ENCODE measurements around the gene TMSB15B. TPM values are rescaled to one million over a fixed set of nuclear protein-coding genes. Genes with fewer than 3 reads are reported as not detected.
"Not testable (repeated sequence)": the region's sequence is repeated elsewhere in the genome, so short reads cannot be mapped to it uniquely, and the experiment has no call there.

TMSB15B gene
- 1 to 10 TPM; 4.1 to 7.3 TPM for total RNA-seq

DNA sequence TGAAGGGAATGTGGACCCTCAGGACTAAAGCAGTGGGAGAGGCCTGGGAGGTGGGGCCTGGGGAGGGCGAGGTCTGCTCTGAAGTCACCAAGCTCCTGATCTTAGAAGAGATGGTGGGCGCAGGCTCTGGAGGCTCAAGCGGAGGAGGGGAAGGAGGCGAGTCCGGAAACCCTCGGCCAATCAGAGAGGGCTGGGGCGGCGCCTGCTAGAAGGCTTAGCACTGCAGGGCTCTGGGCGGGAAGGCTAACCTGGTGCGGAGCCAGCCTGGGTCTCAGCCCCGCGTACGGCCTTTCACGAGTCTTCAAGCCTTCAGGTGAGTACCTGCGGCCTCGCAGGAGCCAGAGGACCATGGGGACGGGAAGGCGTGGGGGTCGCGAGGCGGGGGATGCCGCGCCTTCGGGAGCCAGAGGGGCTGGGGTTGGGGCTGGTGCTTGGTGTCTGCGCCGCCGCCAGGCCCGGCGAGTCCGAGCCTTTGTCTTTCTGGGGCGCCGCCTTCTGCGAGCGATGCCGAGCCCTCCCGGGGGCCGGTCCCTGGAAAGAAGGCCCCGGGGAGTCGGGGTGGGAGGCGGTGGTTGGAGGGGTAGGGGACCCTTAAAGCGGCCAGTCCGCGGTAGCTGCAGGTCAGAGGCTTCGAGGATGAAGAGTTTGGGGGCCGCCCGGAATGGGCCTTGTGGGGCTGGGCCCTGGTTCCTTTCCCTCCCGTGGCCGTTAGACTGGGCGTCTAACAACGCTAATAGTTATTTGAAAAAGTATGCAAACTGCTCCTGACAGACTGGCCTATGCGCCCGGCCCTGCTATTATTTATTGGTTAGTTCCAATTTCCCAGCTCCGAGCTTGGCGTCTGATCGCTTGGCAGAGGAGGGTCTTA, at the start of gene TMSB15B:
Gene TMSB15B, plus strand, starts transcription at position 217 of the 868 bp plus-strand sequence.
- H3K27ac Mint-ChIP-seq; POLR2A ChIA-PET; H3K9me3 Mint-ChIP-seq (ENCODE audit: low read depth); H3K4me3 Mint-ChIP-seq; CTCF ChIA-PET; DNase-seq; H3K4me1 Mint-ChIP-seq; H3K27me3 Mint-ChIP-seq; intact Hi-C loops (cut with DNase I, micrococcal nuclease); H3K36me3 Mint-ChIP-seq (ENCODE audit: low read depth): not testable (repeated sequence)
- ATAC-seq, result peak; percentile 99

GRCh38 chrX:103913356-103914020, 48.9 kb upstream of the TMSB15B start:
- CTCF ChIA-PET, result interaction anchor here (1.1 to 1.5 kb wide), 2 partner anchors 19 to 28 kb away, joined by 3 read pairs; no protein-coding TSS in a partner anchor
- no peak for DNase-seq
- H3K4me3 Mint-ChIP-seq, result no peak overlapping the region

DNA sequence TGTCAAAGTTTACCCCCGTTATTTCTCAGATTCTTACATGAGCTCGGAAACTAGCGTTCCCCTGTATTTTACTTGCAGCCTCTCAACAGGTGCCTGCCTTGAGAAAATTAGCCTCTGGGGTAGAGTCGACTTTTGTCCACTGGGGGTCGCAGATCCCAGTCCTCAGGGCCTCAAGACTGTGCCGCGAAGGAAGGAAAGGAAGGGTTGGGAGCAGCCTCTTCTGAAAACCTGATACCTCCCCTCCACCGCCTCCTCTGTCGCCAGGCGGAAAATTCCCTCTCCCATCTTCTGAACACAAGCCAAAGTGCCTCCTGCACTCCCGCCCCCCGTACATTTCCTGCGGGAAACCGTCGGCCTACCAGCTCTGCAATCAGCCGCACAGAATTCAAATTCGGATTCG, 44.4 kb upstream of the TMSB15B start:
- POLR2A ChIA-PET, result interaction anchor here (0.7 kb wide), 1 partner anchor 73 kb away, joined by 3 read pairs; no protein-coding TSS in a partner anchor
- ATAC-seq, result peak; percentile 48

More at GRCh38 chrX:103913356-103914020, 48.9 kb upstream of the TMSB15B start:
- Mint-ChIP-seq H3K9me3 (ENCODE audit: low read depth) (no peaks in the 10 kb centered on the region), H3K36me3 (ENCODE audit: low read depth) (peaks cover 14% of the 10 kb centered on the region), H3K27ac (no peak overlapping the region), H3K4me1 (peaks cover 5% of the 10 kb centered on the region), H3K27me3 (no peaks in the 10 kb centered on the region)
- no peak for ATAC-seq
- POLR2A ChIA-PET, result no interaction called here
- intact Hi-C loops (cut with DNase I, micrococcal nuclease), result no loop called here

DNA sequence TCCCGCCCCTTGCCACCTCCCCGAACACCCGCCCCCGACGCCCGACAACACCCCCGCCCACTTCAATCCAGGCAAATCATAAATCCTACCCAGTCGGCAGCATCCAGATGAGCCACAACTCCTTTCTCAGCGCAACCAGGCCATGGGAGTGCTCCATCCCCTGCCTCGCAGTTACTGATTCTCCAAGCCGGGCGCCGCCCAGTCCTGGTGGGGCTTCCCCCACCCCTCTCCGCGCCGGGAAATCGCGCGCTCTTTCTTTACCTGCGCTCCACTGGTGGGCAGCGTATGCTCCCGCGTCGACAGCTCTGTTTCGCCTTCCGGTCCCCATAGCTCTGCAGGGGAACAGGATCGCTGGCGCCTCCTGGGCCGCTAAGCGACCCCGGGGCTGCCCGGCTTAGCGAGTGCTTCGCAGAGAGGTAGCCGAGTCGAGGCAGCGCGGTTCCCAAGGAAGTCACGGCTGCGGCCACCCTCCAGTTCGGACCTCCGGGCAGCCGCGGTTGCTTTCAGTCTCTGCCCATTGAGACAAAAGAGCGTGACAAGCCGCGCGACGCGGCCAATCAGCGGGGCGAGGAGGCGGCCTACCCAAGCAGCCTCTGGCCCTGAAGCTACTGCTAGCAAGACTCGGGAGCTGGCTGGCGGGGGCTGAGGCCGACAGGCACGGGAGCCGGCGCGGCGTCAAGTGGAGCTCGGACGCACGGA, 43.7 kb upstream of the TMSB15B start:
- H3K4me1 Mint-ChIP-seq, result peaks cover 15% of the 10 kb centered on the region
- peak overlapping the region; percentile 94 for H3K27ac Mint-ChIP-seq
- ATAC-seq (peak; percentile 89), DNase-seq (peak; percentile 82)
- H3K4me3 Mint-ChIP-seq, result peak overlapping the region; percentile 90
- peaks cover 16% of the 10 kb centered on the region for H3K36me3 Mint-ChIP-seq (ENCODE audit: low read depth)
- ChIA-PET CTCF (interaction anchor here (0.6 to 3.0 kb wide), 14 partner anchors 11 to 238 kb away, joined by 3 to 14 read pairs (median 4); partner anchors contain the start of genes RAB9B and SLC25A53), POLR2A (interaction anchor here (1.1 kb wide), 1 partner anchor 59 kb away, joined by 5 read pairs; no protein-coding TSS in a partner anchor)
- intact Hi-C loops (cut with DNase I, micrococcal nuclease), result loop anchor here (1.0 to 5.0 kb wide), 6 partner anchors 22 to 608 kb away; partner anchors contain the start of genes MORF4L2 (in 2 of the 2), BEX2 (in 1 of the 2) and SLC25A53 (in 1 of the 2)
- H3K9me3 Mint-ChIP-seq (ENCODE audit: low read depth), result no peaks in the 10 kb centered on the region
- H3K27me3 Mint-ChIP-seq, result no peaks in the 10 kb centered on the region

More for the DNA sequence above, 44.4 kb upstream of the TMSB15B start:
- Mint-ChIP-seq H3K4me3 (peak overlapping the region; percentile 90), H3K27ac (peak overlapping the region; percentile 94), H3K9me3 (ENCODE audit: low read depth) (no peaks in the 10 kb centered on the region), H3K4me1 (peaks cover 15% of the 10 kb centered on the region), H3K27me3 (no peaks in the 10 kb centered on the region), H3K36me3 (ENCODE audit: low read depth) (peaks cover 16% of the 10 kb centered on the region)
- intact Hi-C loops (cut with DNase I, micrococcal nuclease), result loop anchor here (2.0 to 5.0 kb wide), 4 partner anchors 23 to 607 kb away; partner anchors contain the start of genes BEX2 (in 1 of the 2) and MORF4L2 (in 1 of the 2)
- peak; percentile 64 for DNase-seq
- CTCF ChIA-PET, result interaction anchor here (0.6 to 3.0 kb wide), 14 partner anchors 10 to 239 kb away, joined by 3 to 14 read pairs (median 4); partner anchors contain the start of gene SLC25A53

GRCh38 chrX:103919270-103919637, 43.2 kb upstream of the TMSB15B start:
- ChIA-PET CTCF (interaction anchor here (0.6 to 3.0 kb wide), 12 partner anchors 13 to 323 kb away, joined by 3 to 14 read pairs (median 4); partner anchors contain the start of gene RAB9B), POLR2A (interaction anchor here (1.1 kb wide), 1 partner anchor 59 kb away, joined by 5 read pairs; no protein-coding TSS in a partner anchor)
- peak; percentile 72 for DNase-seq
- H3K27ac Mint-ChIP-seq, result peak overlapping the region; percentile 94
- peaks cover 15% of the 10 kb centered on the region for H3K4me1 Mint-ChIP-seq
- intact Hi-C loops (cut with DNase I, micrococcal nuclease), result loop anchor here (1.0 to 5.0 kb wide), 6 partner anchors 22 to 608 kb away; partner anchors contain the start of genes MORF4L2 (in 2 of the 2), BEX2 (in 1 of the 2) and SLC25A53 (in 1 of the 2)
- H3K36me3 Mint-ChIP-seq (ENCODE audit: low read depth), result peaks cover 14% of the 10 kb centered on the region
- H3K27me3 Mint-ChIP-seq, result no peaks in the 10 kb centered on the region
- H3K4me3 Mint-ChIP-seq, result peak overlapping the region; percentile 90
- H3K9me3 Mint-ChIP-seq (ENCODE audit: low read depth), result no peaks in the 10 kb centered on the region
- ATAC-seq, result peak; percentile 71

DNA sequence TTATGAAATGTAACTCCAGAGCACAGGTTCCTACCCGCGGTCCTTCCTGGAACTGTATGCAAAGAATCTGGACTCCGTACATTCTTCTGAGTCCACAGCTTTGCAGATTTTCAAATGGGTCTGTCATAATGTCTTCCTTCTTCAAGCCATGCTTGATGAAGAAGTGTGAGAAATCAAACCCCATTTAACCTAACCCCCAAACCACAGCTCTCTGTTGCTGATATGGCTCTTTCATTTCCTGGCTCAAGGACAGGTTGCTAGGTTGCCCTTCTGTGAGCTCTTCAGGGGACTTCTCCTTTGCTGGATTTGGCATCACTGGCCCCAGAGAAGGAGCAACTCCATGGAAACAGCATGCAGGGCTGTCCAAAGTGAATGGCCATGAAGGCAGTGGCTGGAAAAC, 41.9 kb upstream of the TMSB15B start:
- CTCF ChIA-PET, result interaction anchor here (3.0 kb wide), 1 partner anchor 12 kb away, joined by 14 read pairs; no protein-coding TSS in a partner anchor
- H3K4me3 Mint-ChIP-seq; intact Hi-C loops (cut with DNase I, micrococcal nuclease); H3K27ac Mint-ChIP-seq; ATAC-seq; H3K27me3 Mint-ChIP-seq; DNase-seq; POLR2A ChIA-PET; H3K9me3 Mint-ChIP-seq (ENCODE audit: low read depth): not testable (repeated sequence)
- peaks cover 15% of the 10 kb centered on the region for H3K4me1 Mint-ChIP-seq
- H3K36me3 Mint-ChIP-seq (ENCODE audit: low read depth), result peaks cover 11% of the 10 kb centered on the region

- Mint-ChIP-seq H3K9me3 (ENCODE audit: low read depth) (no peaks in the 10 kb centered on the region), H3K27ac (no peak overlapping the region), H3K4me3 (no peak overlapping the region), H3K27me3 (no peaks in the 10 kb centered on the region), H3K4me1 (peaks cover 2% of the 10 kb centered on the region), H3K36me3 (ENCODE audit: low read depth) (peaks cover 9% of the 10 kb centered on the region)
- ChIA-PET POLR2A (no interaction called here), CTCF (no interaction called here)
- no peak for ATAC-seq
- intact Hi-C loops (cut with DNase I, micrococcal nuclease), result no loop called here
- DNase-seq, result no peak
These were observed 35.4 kb upstream of the TMSB15B start for GRCh38 chrX:103927030-103927429.

- peaks cover 4% of the 10 kb centered on the region for H3K4me1 Mint-ChIP-seq
- ATAC-seq, result no peak
- H3K27me3 Mint-ChIP-seq, result no peaks in the 10 kb centered on the region
- intact Hi-C loops (cut with DNase I, micrococcal nuclease), result no loop called here
- CTCF ChIA-PET, result no interaction called here
- POLR2A ChIA-PET, result no interaction called here
- no peaks in the 10 kb centered on the region for H3K9me3 Mint-ChIP-seq (ENCODE audit: low read depth)
- no peak overlapping the region for H3K4me3 Mint-ChIP-seq
- no peak for DNase-seq
- no peak overlapping the region for H3K27ac Mint-ChIP-seq
- H3K36me3 Mint-ChIP-seq (ENCODE audit: low read depth), result peaks cover 6% of the 10 kb centered on the region
These were observed 34.8 kb upstream of the TMSB15B start for GRCh38 chrX:103927633-103928032.

GRCh38 chrX:103932133-103932532, 30.3 kb upstream of the TMSB15B start:
- intact Hi-C loops (cut with DNase I, micrococcal nuclease), result no loop called here
- DNase-seq (no peak), ATAC-seq (peak; percentile 83)
- H3K27ac Mint-ChIP-seq, result no peak overlapping the region
- ChIA-PET CTCF (interaction anchor here (1.0 to 2.9 kb wide), 2 partner anchors 13 to 18 kb away, joined by 3 to 14 read pairs; no protein-coding TSS in a partner anchor), POLR2A (no interaction called here)
- no peak overlapping the region for H3K4me3 Mint-ChIP-seq
- no peaks in the 10 kb centered on the region for H3K27me3 Mint-ChIP-seq
- H3K4me1 Mint-ChIP-seq, result peaks cover 4% of the 10 kb centered on the region
- peaks cover 13% of the 10 kb centered on the region for H3K36me3 Mint-ChIP-seq (ENCODE audit: low read depth)
- no peaks in the 10 kb centered on the region for H3K9me3 Mint-ChIP-seq (ENCODE audit: low read depth)

GRCh38 chrX:103940257-103940656, 22.2 kb upstream of the TMSB15B start:
- POLR2A ChIA-PET; H3K9me3 Mint-ChIP-seq (ENCODE audit: low read depth); H3K27ac Mint-ChIP-seq; CTCF ChIA-PET; H3K36me3 Mint-ChIP-seq (ENCODE audit: low read depth); H3K27me3 Mint-ChIP-seq; H3K4me3 Mint-ChIP-seq; ATAC-seq: not testable (repeated sequence)
- intact Hi-C loops (cut with DNase I, micrococcal nuclease), result loop anchor here in 1 of 2 experiments (2.0 kb wide), 1 partner anchor 21 kb away; no protein-coding TSS in a partner anchor
- DNase-seq, result peak; percentile 14
- peaks cover 34% of the 10 kb centered on the region for H3K4me1 Mint-ChIP-seq

Data from activated CD4-positive, alpha-beta T cell treated with anti-CD3 and anti-CD28 coated beads for 36 hours (primary cell).